IMR-90 (cell line): Measurements from ENCODE around the gene C15orf62.

Experiments used
- CTCF ChIP-seq: conservative IDR thresholded peaks from 2 replicates; pipeline ENCODE4 v1.5.1; 2012; ENCODE audit warnings: mild to moderate bottlenecking, low read depth, low read length, improper control_type of control experiment
- MXI1 ChIP-seq: IDR thresholded peaks from 2 replicates; pipeline ENCODE4 v1.6.1; 2012; ENCODE audit warnings: low read depth, mild to moderate bottlenecking, low read length, moderate library complexity, borderline replicate concordance
- POLR2A ChIP-seq: IDR thresholded peaks from 2 replicates; pipeline ENCODE4 v1.6.1; 2012; ENCODE audit warnings: mild to moderate bottlenecking, low read depth, low read length
- RFX5 ChIP-seq: IDR thresholded peaks from 2 replicates; pipeline ENCODE4 v1.8.0; 2012; ENCODE audit warnings: low read depth, mild to moderate bottlenecking, low read length, moderate library complexity

- TF ChIP-seq CTCF (no peak), MXI1 (no peak), RFX5 (no peak), POLR2A (no peak)
These were observed 3.5 kb upstream of the C15orf62 start for GRCh38 chr15:40766194-40766815.
